Breast epithelium (tissue), 4 donors: ENCODE data around the gene NAV3. TPM values are rescaled to one million over a fixed set of nuclear protein-coding genes. Genes with fewer than 3 reads are reported as not detected.

Experiments used
- DNase-seq, 2 donors: peaks; one replicate each; pipeline ENCODE4 v3.0.0-alpha.2; 2019; ENCODE audit warnings: low spot score in 2 of 2
- H3K27ac ChIP-seq, 2 donors: fragments of 200-600 bp; sonication (generic) in 1 of 2; one replicate each; pipeline ENCODE4 v1.5.1; 2016 to 2019; ENCODE audit warnings: mild to moderate bottlenecking in 1 of 2
- H3K27me3 ChIP-seq, 2 donors: fragments of 200-600 bp; sonication (generic) in 1 of 2; one replicate each; pipeline versions ENCODE4 v1.5.1 to v1.6.0; 2017 to 2019; ENCODE audit warnings: control low read depth in 1 of 2, mild to moderate bottlenecking in 1 of 2
- H3K36me3 ChIP-seq: fragments of 200-600 bp; one replicate; pipeline ENCODE4 v1.5.1; 2019
- H3K4me1 ChIP-seq, 2 donors: fragments of 200-600 bp; sonication (generic); one replicate each; pipeline ENCODE4 v1.5.1; 2016 to 2019; ENCODE audit warnings: control low read depth in 1 of 2
- H3K4me3 ChIP-seq, 3 donors: fragments of 200-600 bp; sonication (generic); 1 replicate in 2 of 3; 2 replicates in 1 of 3; pipeline ENCODE4 v1.5.1; 2016 to 2019; ENCODE audit warnings: mild to moderate bottlenecking in 3 of 3, moderate library complexity in 2 of 3
- H3K9me3 ChIP-seq, 2 donors: fragments of 200-600 bp; sonication (generic) in 1 of 2; one replicate each; pipeline ENCODE4 v1.5.1; 2016 to 2019; ENCODE audit warnings: control low read depth in 1 of 2
- POLR2A ChIP-seq: fragments of 450-650 bp; IDR thresholded peaks from one replicate; pipeline ENCODE4 v1.6.1; 2016; ENCODE audit warnings: antibody characterized with exemption, mild to moderate bottlenecking, moderate library complexity
- POLR2AphosphoS5 ChIP-seq, 3 donors: sonication (generic); formaldehyde crosslinking; IDR thresholded peaks; one replicate each; pipeline ENCODE4 v1.6.1; 2017; ENCODE audit warnings: antibody characterized with exemption in 3 of 3
- intact Hi-C: fragments of 100-400 bp; cut with DNase I; formaldehyde crosslinking; loops from one replicate; pipeline ENCODE4 v1.15.1; 2023; ENCODE audit warnings: low total_unique reads
- total RNA-seq, 3 donors: library from RNA; depleted of rRNA; stranded (reverse); fragments of >200 nt; gene quantifications; one replicate each; pipeline ENCODE4 v1.1.0, GENCODE V29; 2016
- TF ChIP-seq, protein P1 (sequence below), 3 donors: fragments of 450-650 bp; IDR thresholded peaks; one replicate each; pipeline ENCODE4 v1.5.1; 2016 to 2017; ENCODE audit warnings: antibody characterized with exemption in 3 of 3, mild to moderate bottlenecking in 3 of 3, moderate library complexity in 3 of 3

NAV3 gene
- total RNA-seq, 3 donors from 2014 or later, result 25.6 to 46.1 (median 41.1) TPM

DNA sequence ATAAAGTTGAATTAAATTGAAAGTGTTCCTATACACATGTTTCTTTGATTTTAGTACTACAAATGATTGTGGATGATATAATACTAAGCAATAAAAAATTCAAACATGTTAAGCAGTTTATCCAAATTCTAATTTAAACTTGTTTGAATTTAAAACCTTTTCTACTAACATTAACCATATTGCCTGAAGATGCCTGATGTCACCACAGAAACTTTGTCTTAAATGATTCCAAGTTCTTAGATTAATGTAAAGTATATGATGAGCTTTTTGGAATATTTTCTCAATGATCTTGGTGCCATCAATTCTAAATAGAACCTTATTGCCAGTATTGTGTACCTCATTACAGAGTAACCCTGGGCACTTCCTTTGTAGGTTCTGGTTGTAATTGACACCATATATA, 259.6 kb downstream of the NAV3 start:
- no peaks in the 10 kb centered on the region for H3K9me3 ChIP-seq
- H3K36me3 ChIP-seq, result no peaks in the 10 kb centered on the region
- H3K27ac ChIP-seq, result no peak overlapping the region
- no peaks in the 10 kb centered on the region for H3K27me3 ChIP-seq
- TF ChIP-seq POLR2A, result no peak
- no peak for TF ChIP-seq POLR2AphosphoS5 (IDR thresholded peaks at IDR 0.05)
- TF ChIP-seq, protein P1, sequence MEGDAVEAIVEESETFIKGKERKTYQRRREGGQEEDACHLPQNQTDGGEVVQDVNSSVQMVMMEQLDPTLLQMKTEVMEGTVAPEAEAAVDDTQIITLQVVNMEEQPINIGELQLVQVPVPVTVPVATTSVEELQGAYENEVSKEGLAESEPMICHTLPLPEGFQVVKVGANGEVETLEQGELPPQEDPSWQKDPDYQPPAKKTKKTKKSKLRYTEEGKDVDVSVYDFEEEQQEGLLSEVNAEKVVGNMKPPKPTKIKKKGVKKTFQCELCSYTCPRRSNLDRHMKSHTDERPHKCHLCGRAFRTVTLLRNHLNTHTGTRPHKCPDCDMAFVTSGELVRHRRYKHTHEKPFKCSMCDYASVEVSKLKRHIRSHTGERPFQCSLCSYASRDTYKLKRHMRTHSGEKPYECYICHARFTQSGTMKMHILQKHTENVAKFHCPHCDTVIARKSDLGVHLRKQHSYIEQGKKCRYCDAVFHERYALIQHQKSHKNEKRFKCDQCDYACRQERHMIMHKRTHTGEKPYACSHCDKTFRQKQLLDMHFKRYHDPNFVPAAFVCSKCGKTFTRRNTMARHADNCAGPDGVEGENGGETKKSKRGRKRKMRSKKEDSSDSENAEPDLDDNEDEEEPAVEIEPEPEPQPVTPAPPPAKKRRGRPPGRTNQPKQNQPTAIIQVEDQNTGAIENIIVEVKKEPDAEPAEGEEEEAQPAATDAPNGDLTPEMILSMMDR (IDR thresholded peaks at IDR 0.05), result no peak
- intact Hi-C loops, result no loop called here
- no peak overlapping the region for H3K4me3 ChIP-seq
- DNase-seq, result no peak
- H3K4me1 ChIP-seq, result no peaks in the 10 kb centered on the region

DNA sequence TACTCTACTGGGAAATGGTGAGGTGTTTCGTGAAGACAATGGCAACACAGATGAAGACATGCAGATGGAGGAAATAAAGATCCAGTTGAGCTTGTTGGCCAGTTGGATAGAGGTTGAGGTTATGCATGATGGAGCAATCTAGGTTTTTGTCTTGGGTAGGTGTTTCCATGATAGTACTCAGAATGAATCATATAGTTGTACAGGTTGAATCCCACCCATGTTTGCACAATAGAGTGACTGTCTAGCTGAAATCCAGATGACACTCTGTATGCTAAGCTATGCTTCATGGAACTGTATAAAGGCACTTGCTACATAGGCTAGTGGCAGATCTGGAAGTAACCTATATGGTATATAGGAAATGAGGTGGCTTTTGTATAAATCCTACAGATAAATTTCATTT, 264.9 kb downstream of the NAV3 start:
- Histone ChIP-seq H3K36me3 (no peaks in the 10 kb centered on the region), H3K9me3 (peaks cover 0 to 8% of the 10 kb centered on the region in 2 donors), H3K4me1 (no peaks in the 10 kb centered on the region), H3K4me3 (no peak overlapping the region), H3K27me3 (no peaks in the 10 kb centered on the region), H3K27ac (no peak overlapping the region)
- no peak for DNase-seq
- intact Hi-C loops, result no loop called here
- TF ChIP-seq, protein P1 (IDR thresholded peaks at IDR 0.05), result no peak
- TF ChIP-seq POLR2A, result no peak
- no peak for TF ChIP-seq POLR2AphosphoS5 (IDR thresholded peaks at IDR 0.05)

- intact Hi-C loops, result no loop called here
- Histone ChIP-seq H3K27me3 (no peaks in the 10 kb centered on the region), H3K4me1 (no peaks in the 10 kb centered on the region), H3K36me3 (no peaks in the 10 kb centered on the region), H3K4me3 (no peak overlapping the region), H3K27ac (no peak overlapping the region), H3K9me3 (peaks cover 0 to 8% of the 10 kb centered on the region in 2 donors)
- no peak for DNase-seq
- no peak for TF ChIP-seq POLR2A
- no peak for TF ChIP-seq POLR2AphosphoS5 (IDR thresholded peaks at IDR 0.05)
- TF ChIP-seq, protein P1 (IDR thresholded peaks at IDR 0.05), result no peak
Observed at GRCh38 chr12:78096909-78097597, 266.4 kb downstream of the NAV3 start.

GRCh38 chr12:78099806-78100205, 269.1 kb downstream of the NAV3 start:
- Histone ChIP-seq H3K4me1 (no peaks in the 10 kb centered on the region), H3K27ac (no peak overlapping the region), H3K27me3 (no peaks in the 10 kb centered on the region), H3K4me3 (no peak overlapping the region), H3K36me3 (no peaks in the 10 kb centered on the region), H3K9me3 (peaks cover 0 to 8% of the 10 kb centered on the region in 2 donors)
- intact Hi-C loops, result no loop called here
- DNase-seq, result no peak
- TF ChIP-seq, protein P1 (IDR thresholded peaks at IDR 0.05), result no peak
- TF ChIP-seq POLR2AphosphoS5 (IDR thresholded peaks at IDR 0.05) (no peak), POLR2A (no peak)

DNA sequence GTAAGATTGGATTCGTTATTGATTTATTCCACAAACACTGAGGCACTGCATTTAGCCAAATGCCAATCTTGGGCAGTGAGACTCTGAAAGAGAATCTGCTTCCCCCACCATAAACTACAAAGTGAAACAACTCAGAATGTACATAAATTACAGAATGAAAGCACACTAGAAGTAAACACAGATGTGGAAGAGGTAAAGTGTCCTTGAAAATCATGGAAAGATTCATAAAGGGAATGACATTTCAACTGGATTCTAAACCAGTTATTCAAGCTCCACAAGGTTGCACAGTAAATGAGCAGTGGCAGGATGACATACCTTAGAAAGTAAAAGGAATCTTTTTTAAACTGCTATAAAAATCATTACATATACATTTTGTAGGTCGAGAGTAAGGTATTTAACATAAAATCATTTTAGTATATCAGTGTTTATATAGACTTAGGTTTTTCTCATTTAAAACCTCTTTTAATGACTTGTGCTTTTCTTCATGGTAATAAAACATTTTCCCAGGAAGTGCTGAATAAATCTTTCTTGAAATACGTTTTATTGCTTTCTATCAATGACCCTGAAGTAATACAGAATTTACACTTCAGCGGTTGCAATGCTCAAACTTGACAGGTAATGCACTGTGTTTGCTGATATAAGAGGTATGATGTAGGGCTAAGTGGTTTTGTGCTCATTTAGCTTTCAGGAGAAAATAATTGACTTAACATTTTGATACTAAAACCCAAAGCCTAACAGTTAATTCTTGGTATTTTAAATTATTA, 270.6 kb downstream of the NAV3 start:
- H3K4me1 ChIP-seq, result no peaks in the 10 kb centered on the region
- intact Hi-C loops, result no loop called here

More for the DNA sequence above, 270.6 kb downstream of the NAV3 start:
- peaks cover 0 to 3% of the 10 kb centered on the region in 2 donors for H3K9me3 ChIP-seq
- H3K4me3 ChIP-seq, result no peak overlapping the region
- no peaks in the 10 kb centered on the region for H3K27me3 ChIP-seq
- H3K27ac ChIP-seq, result no peak overlapping the region
- no peaks in the 10 kb centered on the region for H3K36me3 ChIP-seq
- no peak for DNase-seq
- TF ChIP-seq POLR2A (no peak), POLR2AphosphoS5 (IDR thresholded peaks at IDR 0.05) (no peak)
- TF ChIP-seq, protein P1 (IDR thresholded peaks at IDR 0.05), result no peak
